ENCODE data around the gene DNM3.

The DNM3 gene

DNA sequence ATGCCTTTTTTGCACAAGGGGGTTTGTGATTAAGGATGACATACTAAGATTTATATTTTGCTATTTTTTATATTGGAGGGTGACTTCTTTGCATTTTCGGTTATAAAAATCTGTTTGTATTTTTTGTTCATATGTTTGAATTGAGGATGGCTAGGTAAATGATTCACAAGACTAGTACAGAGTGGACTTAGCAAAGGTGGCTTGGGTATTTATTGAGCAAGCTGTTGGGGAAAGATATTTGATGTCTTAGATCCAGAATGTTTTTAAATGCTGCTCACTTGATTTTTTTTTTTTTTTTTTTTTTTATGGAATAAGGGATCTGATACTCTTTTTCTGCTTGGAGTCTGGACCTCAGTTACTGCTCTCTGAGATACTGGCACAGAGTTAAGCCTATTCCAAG is 100.6 kb downstream of the DNM3 start:
- no peak overlapping the region for H3K4me3 ChIP-seq
- no peak overlapping the region for H3K9ac ChIP-seq (ENCODE audit: insufficient read length)
- no peaks in the 10 kb centered on the region for H3K36me3 ChIP-seq (ENCODE audit: insufficient read depth, low read length)
- H3K9me3 ChIP-seq (ENCODE audit: low read depth, low read length), result no peaks in the 10 kb centered on the region
- DNase-seq (ENCODE audit: low read depth, low spot score), result no peak
- H3K27ac ChIP-seq, result no peak overlapping the region
- no peak for TF ChIP-seq EZH2 (IDR thresholded peaks at IDR 0.05)
- no peak for TF ChIP-seq FOXP2 (optimal IDR thresholded peaks at IDR 0.05; ENCODE audit: control extremely low read depth, extremely low read length, insufficient read depth)

DNA sequence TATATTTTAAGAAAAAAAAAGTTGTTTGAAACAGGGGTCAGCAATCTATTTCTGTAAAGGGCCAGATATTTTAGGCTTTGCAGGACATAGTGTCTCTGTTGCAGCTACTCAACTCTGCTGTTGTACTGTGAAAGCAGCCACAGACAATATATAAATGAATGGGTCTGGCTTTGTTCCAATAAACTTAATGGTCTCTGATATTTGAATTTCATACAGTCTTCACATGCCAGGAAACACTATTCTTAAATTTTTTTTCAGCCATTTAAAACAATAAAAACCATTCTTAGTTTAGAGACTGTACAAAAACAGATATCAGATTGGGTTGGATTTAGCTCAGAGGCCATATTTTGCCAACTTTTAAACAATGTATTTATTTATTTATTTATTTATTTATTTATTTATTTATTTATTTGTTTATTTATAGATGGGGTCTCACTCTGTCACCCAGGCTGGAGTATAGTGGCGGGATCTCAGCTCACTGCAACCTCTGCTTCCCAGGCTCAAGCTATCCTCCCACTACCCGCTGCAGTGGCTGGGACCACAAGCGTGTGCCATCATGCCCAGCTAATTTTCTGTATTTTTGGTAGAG is 102.8 kb downstream of the DNM3 start:
- no peak for TF ChIP-seq POLR2AphosphoS5 (IDR thresholded peaks at IDR 0.05; ENCODE audit: borderline replicate concordance, low read depth, low read length)
- no peak for TF ChIP-seq FOXP2 (optimal IDR thresholded peaks at IDR 0.05; ENCODE audit: control extremely low read depth, extremely low read length, insufficient read depth)
- no peak for TF ChIP-seq EZH2 (IDR thresholded peaks at IDR 0.05)
- H3K9ac ChIP-seq (ENCODE audit: insufficient read length), result no peak overlapping the region
- no peaks in the 10 kb centered on the region for H3K36me3 ChIP-seq (ENCODE audit: insufficient read depth, low read length)
- H3K4me3 ChIP-seq, result no peak overlapping the region
- no peaks in the 10 kb centered on the region for H3K9me3 ChIP-seq (ENCODE audit: low read depth, low read length)
- H3K27ac ChIP-seq, result no peak overlapping the region
- DNase-seq (ENCODE audit: low read depth, low spot score), result no peak

DNA sequence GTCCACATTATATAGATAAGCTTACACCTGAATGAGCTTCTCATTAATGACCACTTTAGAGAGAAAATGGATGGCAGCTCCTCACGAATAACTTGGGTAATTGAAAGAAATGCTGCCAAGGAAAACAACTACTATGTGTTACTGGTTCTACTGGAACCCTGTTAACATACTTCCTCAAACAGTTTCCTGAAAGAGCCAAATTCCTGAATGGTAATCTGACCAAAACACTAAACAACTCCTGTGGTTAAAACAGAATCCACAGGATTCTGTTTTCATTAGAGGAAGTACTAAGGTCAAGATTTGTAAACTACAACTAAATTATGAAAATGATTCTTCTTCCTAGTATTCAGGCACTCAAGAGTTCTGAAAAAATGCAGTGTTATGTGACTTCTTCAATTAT is 107.2 kb downstream of the DNM3 start:
- H3K4me3 ChIP-seq, result no peak overlapping the region
- no peak overlapping the region for H3K27ac ChIP-seq
- H3K9me3 ChIP-seq (ENCODE audit: low read depth, low read length), result no peaks in the 10 kb centered on the region
- H3K36me3 ChIP-seq (ENCODE audit: insufficient read depth, low read length), result no peaks in the 10 kb centered on the region
- no peak for TF ChIP-seq EZH2 (IDR thresholded peaks at IDR 0.05)
- TF ChIP-seq FOXP2 (optimal IDR thresholded peaks at IDR 0.05; ENCODE audit: control extremely low read depth, extremely low read length, insufficient read depth), result no peak
- no peak for TF ChIP-seq POLR2AphosphoS5 (IDR thresholded peaks at IDR 0.05; ENCODE audit: borderline replicate concordance, low read depth, low read length)
- DNase-seq (ENCODE audit: low read depth, low spot score), result no peak
- H3K9ac ChIP-seq (ENCODE audit: insufficient read length), result no peak overlapping the region

DNA sequence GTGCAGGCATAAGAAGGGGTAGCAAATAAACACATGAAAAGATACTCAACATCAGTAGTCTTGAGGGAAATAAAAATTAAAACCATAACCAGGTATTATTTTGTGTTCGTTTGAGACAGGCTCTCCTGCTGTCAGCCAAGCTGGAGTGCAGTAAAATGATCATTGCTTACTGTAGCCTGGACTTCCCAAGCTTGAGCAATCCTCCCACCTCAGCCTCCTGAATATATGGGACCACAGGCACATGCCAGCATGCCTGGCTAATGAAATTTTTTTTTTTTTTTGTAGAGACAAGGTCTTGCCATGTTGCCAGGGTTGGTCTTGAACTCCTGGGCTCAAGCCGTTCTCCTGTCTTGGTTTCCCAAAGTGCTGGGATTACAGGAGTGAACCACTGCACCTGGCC is 108.0 kb downstream of the DNM3 start:
- no peaks in the 10 kb centered on the region for H3K9me3 ChIP-seq (ENCODE audit: low read depth, low read length)
- DNase-seq (ENCODE audit: low read depth, low spot score), result no peak
- TF ChIP-seq EZH2 (IDR thresholded peaks at IDR 0.05), result no peak
- no peaks in the 10 kb centered on the region for H3K36me3 ChIP-seq (ENCODE audit: insufficient read depth, low read length)
- H3K9ac ChIP-seq (ENCODE audit: insufficient read length), result no peak overlapping the region
- no peak overlapping the region for H3K4me3 ChIP-seq
- H3K27ac ChIP-seq, result no peak overlapping the region

DNA sequence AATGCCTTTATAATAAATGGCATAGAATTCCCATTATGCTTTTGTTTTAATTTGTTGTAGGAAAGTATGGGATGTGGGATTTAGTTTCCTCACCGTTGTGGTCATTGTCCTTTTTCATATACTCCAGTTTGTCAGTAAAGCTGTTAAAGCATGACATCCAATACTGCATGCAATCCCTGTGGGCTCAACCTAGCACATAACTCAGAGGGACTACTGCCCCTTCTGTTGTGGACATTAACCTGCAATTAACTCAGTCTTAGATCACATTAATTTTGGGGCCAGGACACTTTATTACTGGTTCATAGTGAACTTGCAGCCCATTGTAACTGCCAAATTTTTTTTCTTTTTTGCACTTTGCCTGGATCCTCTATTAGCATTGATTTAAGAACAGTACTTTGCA is 112.5 kb downstream of the DNM3 start:
- DNase-seq (ENCODE audit: low read depth, low spot score), result no peak
- TF ChIP-seq FOXP2 (optimal IDR thresholded peaks at IDR 0.05; ENCODE audit: control extremely low read depth, extremely low read length, insufficient read depth) (no peak), EZH2 (IDR thresholded peaks at IDR 0.05) (no peak), POLR2AphosphoS5 (IDR thresholded peaks at IDR 0.05; ENCODE audit: borderline replicate concordance, low read depth, low read length) (no peak)
- no peak overlapping the region for H3K9ac ChIP-seq (ENCODE audit: insufficient read length)
- no peak overlapping the region for H3K4me3 ChIP-seq
- H3K36me3 ChIP-seq (ENCODE audit: insufficient read depth, low read length), result no peaks in the 10 kb centered on the region
- no peaks in the 10 kb centered on the region for H3K9me3 ChIP-seq (ENCODE audit: low read depth, low read length)
- no peak overlapping the region for H3K27ac ChIP-seq

DNA sequence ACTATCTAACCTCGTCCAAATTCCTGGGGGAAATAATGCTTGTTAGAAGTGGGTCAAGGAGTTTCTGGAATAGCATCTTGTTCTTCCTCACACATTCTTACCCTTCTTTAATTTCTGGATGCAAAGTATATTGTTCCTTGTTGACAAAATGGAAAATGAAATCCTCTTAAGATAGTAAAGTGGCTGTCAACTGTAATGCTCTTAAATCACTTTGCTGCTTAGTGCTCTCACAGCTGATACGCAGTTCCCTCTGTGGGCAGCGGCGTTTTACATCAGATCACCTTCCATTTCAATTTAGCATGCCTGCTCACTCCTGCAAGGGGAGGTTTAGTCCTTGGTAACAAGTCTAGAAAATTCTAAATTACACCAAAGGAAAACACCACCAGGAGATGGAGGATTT is 113.1 kb downstream of the DNM3 start:
- no peak for DNase-seq (ENCODE audit: low read depth, low spot score)
- Histone ChIP-seq H3K9me3 (ENCODE audit: low read depth, low read length) (no peaks in the 10 kb centered on the region), H3K9ac (ENCODE audit: insufficient read length) (no peak overlapping the region), H3K36me3 (ENCODE audit: insufficient read depth, low read length) (no peaks in the 10 kb centered on the region), H3K4me3 (no peak overlapping the region), H3K27ac (no peak overlapping the region)
- TF ChIP-seq EZH2 (IDR thresholded peaks at IDR 0.05) (no peak), POLR2AphosphoS5 (IDR thresholded peaks at IDR 0.05; ENCODE audit: borderline replicate concordance, low read depth, low read length) (no peak), FOXP2 (optimal IDR thresholded peaks at IDR 0.05; ENCODE audit: control extremely low read depth, extremely low read length, insufficient read depth) (no peak)

DNA sequence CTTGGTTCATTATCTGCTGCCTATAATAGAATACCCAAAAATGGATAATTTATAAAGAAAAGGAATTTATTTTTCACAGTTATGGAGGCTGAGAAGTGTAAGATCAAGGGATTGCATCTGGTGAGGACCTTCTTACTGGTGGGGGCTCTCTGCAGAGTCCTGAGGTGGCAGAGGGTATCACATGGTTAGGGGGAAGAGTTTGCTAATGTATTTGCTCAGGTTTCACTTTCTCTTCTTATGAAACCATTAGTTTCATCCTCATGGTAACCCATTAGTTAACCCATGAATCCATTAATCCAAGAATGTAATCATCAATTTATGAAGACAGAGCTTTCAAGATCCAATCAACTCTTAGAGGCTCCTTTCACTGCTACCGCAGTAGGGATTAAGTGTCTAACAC is 120.6 kb downstream of the DNM3 start:
- Histone ChIP-seq H3K27ac (no peak overlapping the region), H3K9me3 (ENCODE audit: low read depth, low read length) (no peaks in the 10 kb centered on the region), H3K36me3 (ENCODE audit: insufficient read depth, low read length) (no peaks in the 10 kb centered on the region), H3K4me3 (no peak overlapping the region), H3K9ac (ENCODE audit: insufficient read length) (no peak overlapping the region)
- TF ChIP-seq POLR2AphosphoS5 (IDR thresholded peaks at IDR 0.05; ENCODE audit: borderline replicate concordance, low read depth, low read length) (no peak), FOXP2 (optimal IDR thresholded peaks at IDR 0.05; ENCODE audit: control extremely low read depth, extremely low read length, insufficient read depth) (no peak), EZH2 (IDR thresholded peaks at IDR 0.05) (no peak)
- DNase-seq (ENCODE audit: low read depth, low spot score), result no peak

DNA sequence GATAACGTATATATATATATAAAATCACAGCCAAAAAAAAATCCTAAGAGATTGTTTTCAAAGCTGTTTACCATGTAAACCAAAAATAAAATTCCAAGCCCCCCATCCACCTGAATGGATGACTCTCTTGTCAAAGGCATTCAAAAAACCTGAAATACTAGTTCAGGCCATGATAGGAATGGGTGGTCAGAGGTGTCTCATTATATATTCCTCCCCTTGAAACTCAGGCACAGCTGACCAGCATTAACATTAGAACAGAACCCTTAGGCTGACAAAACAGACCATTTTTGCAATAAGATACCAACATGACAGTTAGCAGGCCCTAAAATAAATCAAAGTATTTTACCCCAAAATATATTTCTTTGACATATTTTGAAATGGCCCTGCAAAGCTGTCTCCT is 122.5 kb downstream of the DNM3 start:
- Histone ChIP-seq H3K27ac (no peak overlapping the region), H3K9ac (ENCODE audit: insufficient read length) (no peak overlapping the region), H3K9me3 (ENCODE audit: low read depth, low read length) (no peaks in the 10 kb centered on the region), H3K36me3 (ENCODE audit: insufficient read depth, low read length) (no peaks in the 10 kb centered on the region), H3K4me3 (no peak overlapping the region)
- no peak for DNase-seq (ENCODE audit: low read depth, low spot score)
- TF ChIP-seq FOXP2 (optimal IDR thresholded peaks at IDR 0.05; ENCODE audit: control extremely low read depth, extremely low read length, insufficient read depth), result no peak
- TF ChIP-seq POLR2AphosphoS5 (IDR thresholded peaks at IDR 0.05; ENCODE audit: borderline replicate concordance, low read depth, low read length), result no peak
- no peak for TF ChIP-seq EZH2 (IDR thresholded peaks at IDR 0.05)

DNA sequence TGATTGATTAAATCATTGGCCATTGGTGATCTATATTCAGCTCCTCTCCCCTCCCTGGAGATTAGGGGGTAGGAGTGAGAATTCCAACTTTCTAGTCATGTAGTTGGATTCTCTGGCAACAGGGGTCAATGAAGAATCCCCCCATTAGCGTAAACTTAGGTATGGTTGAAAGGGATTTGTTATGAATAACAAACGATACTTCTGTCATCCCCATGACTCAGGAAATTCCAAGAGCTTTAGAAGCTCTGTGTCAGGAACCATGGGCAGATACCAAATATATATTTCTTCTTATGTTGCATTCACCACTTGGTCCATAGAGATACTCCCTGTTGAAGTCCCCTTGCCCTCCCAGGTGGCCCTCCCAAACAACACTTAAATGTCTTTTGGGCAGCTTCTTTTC is 124.5 kb downstream of the DNM3 start:
- TF ChIP-seq FOXP2 (optimal IDR thresholded peaks at IDR 0.05; ENCODE audit: control extremely low read depth, extremely low read length, insufficient read depth), result no peak
- no peak for TF ChIP-seq POLR2AphosphoS5 (IDR thresholded peaks at IDR 0.05; ENCODE audit: borderline replicate concordance, low read depth, low read length)
- no peak for TF ChIP-seq EZH2 (IDR thresholded peaks at IDR 0.05)
- H3K27ac ChIP-seq, result no peak overlapping the region
- DNase-seq (ENCODE audit: low read depth, low spot score), result no peak
- no peaks in the 10 kb centered on the region for H3K9me3 ChIP-seq (ENCODE audit: low read depth, low read length)
- no peaks in the 10 kb centered on the region for H3K36me3 ChIP-seq (ENCODE audit: insufficient read depth, low read length)
- no peak overlapping the region for H3K4me3 ChIP-seq
- no peak overlapping the region for H3K9ac ChIP-seq (ENCODE audit: insufficient read length)

All from SK-N-MC (cell line).